ENCODE results near the gene BRSK2. TPM values are rescaled to one million over a fixed set of nuclear protein-coding genes. Genes with fewer than 3 reads are reported as not detected.

The BRSK2 gene
- total and polyA plus RNA-seq, 9 of the 15 experiments (the other 6 are each of a cell fraction or from before 2014, with no cell fraction given) = 0.06 to 0.52 (median 0.18) TPM; not detected in 5

GRCh38 chr11:1459219-1459575, 69.5 kb downstream of the BRSK2 start:
- DNase-seq (ENCODE audit: extremely low read depth in 1 of 4, low spot score in 3 of 4) (no peak), ATAC-seq (no peak; the same call in 2 of the 3 replicates), FAIRE-seq (no peak)
- WGBS (ENCODE audit: insufficient coverage, low coverage, missing lambda C conversion rate) = 36% methylated on average over 10 of the region's 14 CpGs
- peaks cover 0 to 70% of the 10 kb centered on the region in 2 experiments; a peak in 2 of 5 replicates for H3K4me1 ChIP-seq (replicated peaks in 1 of 2; ENCODE audit: control insufficient read depth in 2 of 2, insufficient read depth in 2 of 2, low read length in 2 of 2)
- peaks cover 14% of the 10 kb centered on the region for H4K20me1 ChIP-seq (replicated peaks; ENCODE audit: control insufficient read depth, insufficient read depth, low read length)
- H3K4me3 ChIP-seq = no peak overlapping the region
- H3K9ac ChIP-seq (ENCODE audit: insufficient read depth in 1 of 2, low read depth in 2 of 2, low read length in 2 of 2) = no peak overlapping the region
- ChIA-PET CTCF (ENCODE audit: low intra/inter-chr PET ratio) (interaction anchor here (0.5 to 0.7 kb wide), 2 partner anchors 928 to 1117 kb away, joined by 3 read pairs; no protein-coding TSS in a partner anchor), POLR2A (interaction anchor here (0.6 kb wide), 1 partner anchor 670 kb away, joined by 4 read pairs; no protein-coding TSS in a partner anchor)
- intact Hi-C loops (cut with micrococcal nuclease) (loop anchor here (10.0 kb wide), 1 partner anchor 116 kb away; the partner anchor contains the start of gene DUSP8), in situ Hi-C loops (cut with MboI) (no loop called here)
- H3K36me3 ChIP-seq (ENCODE audit: control insufficient read depth, insufficient read depth, low read length) = no peaks in the 10 kb centered on the region
- H3K9me3 ChIP-seq (replicated peaks; ENCODE audit: control insufficient read depth, insufficient read depth, low read depth, low read length) = no peaks in the 10 kb centered on the region
- H2AFZ ChIP-seq (ENCODE audit: low read depth, low read length) = no peak overlapping the region
- BruUV-seq (replicated peaks) = no TSS peak
- no peak overlapping the region for H3K27ac ChIP-seq (ENCODE audit: extremely low read depth, low read depth, low read length)
- no peaks in the 10 kb centered on the region for H3K9me1 ChIP-seq (ENCODE audit: control insufficient read depth, insufficient read depth, low read length)
- H3K4me2 ChIP-seq (ENCODE audit: insufficient read depth, low read length) = no peak overlapping the region
- TF ChIP-seq ZNF143 (CRISPR knock-in tag; IDR thresholded peaks at IDR 0.05) = no peak
- no peak for TF ChIP-seq ZNF274 (IDR thresholded peaks at IDR 0.05; ENCODE audit: borderline replicate concordance, low read depth, low read length)
- TF ChIP-seq MLLT1 (IDR thresholded peaks at IDR 0.05) = no peak
- no peak for TF ChIP-seq TBL1XR1 (IDR thresholded peaks at IDR 0.05; ENCODE audit: low read length in 2 of 2)
- TF ChIP-seq CBX5 (IDR thresholded peaks at IDR 0.05; ENCODE audit: borderline replicate concordance, low read depth) = no peak
- peaks cover 0 to 15% of the 10 kb centered on the region in 2 experiments; a peak in 2 of 5 replicates for H3K27me3 ChIP-seq (ENCODE audit: control insufficient read depth in 2 of 2, insufficient read depth in 2 of 2, low read length in 2 of 2)
- no peaks in the 10 kb centered on the region for H3K79me2 ChIP-seq (ENCODE audit: control insufficient read depth, insufficient read depth, low read length)

Measured in K562 (cell line).